A673 (cell line): ENCODE results near the gene CTXND2. TPM values are rescaled to one million over a fixed set of nuclear protein-coding genes. Genes with fewer than 3 reads are reported as not detected.
A peak's percentile ranks its signal among the peaks of the same experiment; 100 is the strongest.

Source experiments
- BruUV-seq: library from RNA; stranded (reverse); fragments of 400-500 nt; replicated peaks from 2 replicates; lab custom pipeline; 2021; lab: Mats Ljungman, UMichigan
- CTCF ChIA-PET: fragments of 300-600 bp; sonication (Branson Sonifier 250); formaldehyde crosslinking; loops from one replicate; lab custom pipeline; 2022; ENCODE audit warnings: antibody characterized with exemption; lab: Charles Lee
- POLR2A ChIA-PET: fragments of 300-600 bp; sonication (Branson Sonifier 250); formaldehyde crosslinking; loops from one replicate; lab custom pipeline; 2022; ENCODE audit warnings: antibody characterized with exemption; ENCODE audit not compliant: low non-redundant PET; lab: Charles Lee
- DNase-seq: peaks from one replicate; pipeline ENCODE4 v3.0.0-alpha.2; 2015; ENCODE audit warnings: low spot score
- H3K27ac ChIP-seq: fragments of 200-600 bp; sonication (generic); 2 replicates; pipeline ENCODE4 v1.5.1; 2016; ENCODE audit warnings: mixed run types, low read depth, mild to moderate bottlenecking, mixed read lengths, antibody characterized with exemption, low read length; ENCODE audit not compliant: poor library complexity, severe bottlenecking
- H3K27me3 ChIP-seq: fragments of 200-600 bp; sonication (generic); replicated peaks from 2 replicates; pipeline ENCODE4 v1.6.1; 2017; ENCODE audit warnings: mixed run types, low read depth, mild to moderate bottlenecking, mixed read lengths, antibody characterized with exemption, low read length; ENCODE audit not compliant: insufficient read depth, poor library complexity
- H3K36me3 ChIP-seq: fragments of 200-600 bp; sonication (generic); 2 replicates; pipeline ENCODE4 v1.6.1; 2016; ENCODE audit warnings: mixed run types, mild to moderate bottlenecking, mixed read lengths, antibody characterized with exemption, low read length; ENCODE audit not compliant: insufficient read depth, poor library complexity, severe bottlenecking
- H3K4me1 ChIP-seq: fragments of 200-600 bp; sonication (generic); 2 replicates; pipeline ENCODE4 v1.6.1; 2017; ENCODE audit warnings: mixed run types, mild to moderate bottlenecking, mixed read lengths, antibody characterized with exemption, low read length; ENCODE audit not compliant: insufficient read depth, poor library complexity, severe bottlenecking
- H3K4me3 ChIP-seq: fragments of 200-600 bp; sonication (generic); 2 replicates; pipeline ENCODE4 v1.5.1; 2016; ENCODE audit warnings: low read depth, mixed run types, mild to moderate bottlenecking, mixed read lengths, low read length; ENCODE audit not compliant: poor library complexity, severe bottlenecking
- H3K9me3 ChIP-seq: fragments of 200-600 bp; sonication (generic); 2 replicates; pipeline ENCODE4 v1.6.1; 2016; ENCODE audit warnings: mixed run types, low read depth, mild to moderate bottlenecking, mixed read lengths, antibody characterized with exemption, low read length; ENCODE audit not compliant: poor library complexity, severe bottlenecking
- CTCF ChIP-seq: fragments of 300-800, 200-600 bp; sonication (generic); conservative IDR thresholded peaks from 2 replicates; pipeline ENCODE4 v1.5.1; 2017; ENCODE audit warnings: low read depth, mild to moderate bottlenecking, antibody characterized with exemption, low read length, moderate library complexity, mixed read lengths
- EZH2 ChIP-seq: fragments of 200-600 bp; sonication (generic); IDR thresholded peaks from 2 replicates; pipeline ENCODE4 v1.6.1; 2017; ENCODE audit warnings: borderline replicate concordance, low read depth, mild to moderate bottlenecking, mixed read lengths, antibody characterized with exemption, low read length; ENCODE audit not compliant: poor library complexity, severe bottlenecking
- intact Hi-C: fragments of 100-400 bp; cut with micrococcal nuclease; formaldehyde crosslinking; loops from one replicate; pipeline ENCODE4 v1.10.0; 2022; ENCODE audit not compliant: unreplicated experiment
- total RNA-seq: library from RNA; stranded (reverse); gene quantifications from 2 replicates; pipeline ENCODE4 v1.2.3, GENCODE V29; 2021

The CTXND2 gene
- total RNA-seq, 1 experiment from 2014 or later = not detected

- ChIA-PET POLR2A (interaction anchor here (0.6 kb wide), 1 partner anchor 344 kb away, joined by 7 read pairs; no protein-coding TSS in a partner anchor), CTCF (interaction anchor here (0.6 to 1.4 kb wide), 4 partner anchors 14 to 361 kb away, joined by 3 to 4 read pairs (median 3); partner anchors contain the start of gene ENSA)
- H3K9me3 ChIP-seq = no peaks in the 10 kb centered on the region
- no peak overlapping the region for H3K4me3 ChIP-seq
- H3K27me3 ChIP-seq = no peaks in the 10 kb centered on the region
- peaks cover 5% of the 10 kb centered on the region for H3K4me1 ChIP-seq
- intact Hi-C loops = loop anchor here (10.0 kb wide), 1 partner anchor 298 kb away; the partner anchor contains the start of gene ENSA
- no TSS peak for BruUV-seq
- DNase-seq = peak; percentile 85
- TF ChIP-seq CTCF (peak; percentile 82), EZH2 (no peak)
- no peaks in the 10 kb centered on the region for H3K36me3 ChIP-seq
- H3K27ac ChIP-seq = no peak overlapping the region
Measured at GRCh38 chr1:150922519-150922975, 35.6 kb downstream of the CTXND2 start.

GRCh38 chr1:150925080-150925479 is 38.1 kb downstream of the CTXND2 start:
- ChIA-PET POLR2A (no interaction called here), CTCF (no interaction called here)
- BruUV-seq = no TSS peak
- no peak for DNase-seq
- no peaks in the 10 kb centered on the region for H3K27me3 ChIP-seq
- no peak for TF ChIP-seq EZH2
- TF ChIP-seq CTCF = no peak
- H3K36me3 ChIP-seq = peaks cover 23% of the 10 kb centered on the region
- no peak overlapping the region for H3K27ac ChIP-seq
- H3K4me1 ChIP-seq = peaks cover 5% of the 10 kb centered on the region
- intact Hi-C loops = loop anchor here (10.0 kb wide), 1 partner anchor 300 kb away; the partner anchor contains the start of gene ENSA
- no peaks in the 10 kb centered on the region for H3K9me3 ChIP-seq
- no peak overlapping the region for H3K4me3 ChIP-seq

GRCh38 chr1:150926097-150926741 is 39.3 kb downstream of the CTXND2 start, which contains the start of gene SETDB1:
Gene SETDB1 (plus strand): TSS chr1:150926363. CDS start chr1:150927715, 1,352 bp downstream.
- ChIA-PET POLR2A (no interaction called here), CTCF (interaction anchor here (0.6 kb wide), 1 partner anchor 157 kb away, joined by 3 read pairs; no protein-coding TSS in a partner anchor)
- intact Hi-C loops = loop anchor here (10.0 kb wide), 1 partner anchor 301 kb away; the partner anchor contains the start of gene ENSA
- TF ChIP-seq EZH2 (no peak), CTCF (no peak; the same call in 1 of the 2 replicates)
- no peaks in the 10 kb centered on the region for H3K27me3 ChIP-seq
- peaks cover 35% of the 10 kb centered on the region for H3K36me3 ChIP-seq
- no peaks in the 10 kb centered on the region for H3K9me3 ChIP-seq
- peak; percentile 99 for DNase-seq
- H3K4me1 ChIP-seq = peaks cover 5% of the 10 kb centered on the region
- no TSS peak for BruUV-seq
- peak within 1 kb of the TSS; percentile 70 for H3K4me3 ChIP-seq
- peak within 1 kb of the TSS; percentile 91 for H3K27ac ChIP-seq
